ENCODE measurements around the gene HDAC4.

DNA sequence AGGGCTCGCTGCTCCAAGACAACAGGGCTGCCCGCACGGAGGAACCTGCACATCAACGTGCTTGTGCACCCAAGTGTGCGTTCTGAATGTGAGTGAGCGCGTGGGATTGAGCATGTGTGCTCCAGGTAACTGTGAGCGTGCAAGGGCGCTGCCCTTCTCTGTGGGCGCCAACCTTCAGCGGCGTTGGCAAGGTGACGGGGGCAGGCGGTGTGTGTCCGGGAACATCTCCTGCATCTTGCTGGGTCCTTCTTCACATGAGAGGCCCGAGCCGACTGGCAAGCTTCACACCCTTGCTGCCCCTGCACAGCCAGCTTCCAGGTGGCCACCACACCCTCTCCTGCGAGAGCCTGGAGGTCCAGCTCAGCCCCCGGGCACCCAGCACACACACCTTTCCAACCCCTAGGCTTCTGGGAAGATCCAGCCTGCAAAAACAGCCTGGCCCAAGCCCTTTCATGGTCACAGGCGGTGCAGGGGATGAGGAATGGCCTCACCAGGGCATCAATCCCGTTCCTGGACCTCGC is 220.9 kb downstream of the HDAC4 start:
- no peak for TF ChIP-seq POLR2A (IDR thresholded peaks at IDR 0.05)
- TF ChIP-seq, protein P1, sequence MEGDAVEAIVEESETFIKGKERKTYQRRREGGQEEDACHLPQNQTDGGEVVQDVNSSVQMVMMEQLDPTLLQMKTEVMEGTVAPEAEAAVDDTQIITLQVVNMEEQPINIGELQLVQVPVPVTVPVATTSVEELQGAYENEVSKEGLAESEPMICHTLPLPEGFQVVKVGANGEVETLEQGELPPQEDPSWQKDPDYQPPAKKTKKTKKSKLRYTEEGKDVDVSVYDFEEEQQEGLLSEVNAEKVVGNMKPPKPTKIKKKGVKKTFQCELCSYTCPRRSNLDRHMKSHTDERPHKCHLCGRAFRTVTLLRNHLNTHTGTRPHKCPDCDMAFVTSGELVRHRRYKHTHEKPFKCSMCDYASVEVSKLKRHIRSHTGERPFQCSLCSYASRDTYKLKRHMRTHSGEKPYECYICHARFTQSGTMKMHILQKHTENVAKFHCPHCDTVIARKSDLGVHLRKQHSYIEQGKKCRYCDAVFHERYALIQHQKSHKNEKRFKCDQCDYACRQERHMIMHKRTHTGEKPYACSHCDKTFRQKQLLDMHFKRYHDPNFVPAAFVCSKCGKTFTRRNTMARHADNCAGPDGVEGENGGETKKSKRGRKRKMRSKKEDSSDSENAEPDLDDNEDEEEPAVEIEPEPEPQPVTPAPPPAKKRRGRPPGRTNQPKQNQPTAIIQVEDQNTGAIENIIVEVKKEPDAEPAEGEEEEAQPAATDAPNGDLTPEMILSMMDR (IDR thresholded peaks at IDR 0.05): no peak
